ENCODE results near the gene CTNNA2.

CTNNA2 gene

DNA sequence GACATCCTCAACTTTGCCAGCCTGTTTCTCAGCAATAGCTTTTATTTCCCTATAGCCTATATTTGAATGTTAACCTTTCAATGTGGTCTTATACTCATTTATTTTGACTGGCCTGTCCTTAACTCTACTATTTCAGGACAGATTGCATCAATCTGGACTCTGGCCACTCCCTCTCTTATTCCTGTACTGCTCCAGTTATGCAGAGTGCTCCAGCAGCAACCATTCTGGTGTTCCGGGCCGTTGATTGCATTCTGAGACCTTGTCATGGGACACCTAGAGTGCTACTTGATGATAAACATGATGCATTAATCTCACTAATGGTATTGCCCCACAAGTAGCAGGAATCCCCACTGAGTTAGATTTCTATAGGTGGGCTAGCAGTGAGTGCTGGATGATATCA, 428.3 kb downstream of the CTNNA2 start:
- DNase-seq = no peak

DNA sequence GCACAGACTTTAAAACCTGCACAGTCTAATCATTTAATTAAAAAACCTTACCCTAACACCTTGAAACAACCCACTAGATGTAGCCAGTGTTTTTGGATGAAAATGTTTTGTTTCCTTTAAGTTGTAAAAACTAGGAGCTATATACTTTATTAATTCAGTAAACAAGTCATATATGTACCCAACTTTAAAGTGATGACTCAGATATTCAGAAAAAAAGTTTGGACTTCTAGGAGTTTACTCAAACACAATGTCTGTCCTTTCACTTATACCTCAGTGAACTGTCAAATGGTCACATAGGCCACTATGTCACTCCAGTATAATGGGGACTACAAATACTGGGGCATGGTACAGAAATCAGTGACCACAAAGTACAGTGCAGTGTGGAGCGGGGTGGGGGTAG, 431.4 kb downstream of the CTNNA2 start:
- no peak for DNase-seq

DNA sequence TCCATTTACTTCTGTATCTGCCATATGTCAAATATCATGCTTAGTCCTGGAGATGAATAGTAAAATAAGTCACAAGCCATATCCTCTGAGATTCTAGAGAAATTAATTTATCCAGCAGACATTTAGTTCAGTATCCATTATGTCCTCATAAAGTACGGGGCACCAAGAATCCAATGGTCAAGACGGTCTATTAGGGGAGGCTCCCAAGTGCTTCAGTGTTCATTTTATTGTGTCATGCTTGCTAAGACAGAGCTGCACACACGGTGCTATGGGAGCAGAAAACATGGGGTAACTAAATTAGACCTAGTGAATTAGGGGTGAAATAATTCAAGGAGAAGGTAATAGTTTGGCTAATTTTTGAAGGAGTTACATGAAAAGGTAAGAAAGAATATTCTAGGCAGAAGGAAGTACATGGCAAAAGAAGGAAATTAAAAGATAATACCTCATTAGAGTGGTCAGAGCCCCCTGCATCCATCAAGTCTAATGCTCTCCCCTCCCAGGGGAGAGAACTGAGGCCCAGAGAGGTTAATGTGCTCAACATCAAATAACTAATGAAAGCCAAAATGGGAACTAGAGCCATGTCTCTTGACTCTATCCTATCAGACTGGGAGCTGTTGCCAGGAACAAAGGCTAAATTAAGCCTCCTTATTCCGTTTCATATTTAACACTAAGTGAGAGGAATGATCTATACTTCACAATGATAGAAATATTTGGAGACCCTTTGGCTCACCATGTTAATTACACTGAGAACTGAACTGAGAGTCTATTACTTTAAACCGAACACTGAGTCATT, 433.0 kb downstream of the CTNNA2 start:
- no peak for DNase-seq

DNA sequence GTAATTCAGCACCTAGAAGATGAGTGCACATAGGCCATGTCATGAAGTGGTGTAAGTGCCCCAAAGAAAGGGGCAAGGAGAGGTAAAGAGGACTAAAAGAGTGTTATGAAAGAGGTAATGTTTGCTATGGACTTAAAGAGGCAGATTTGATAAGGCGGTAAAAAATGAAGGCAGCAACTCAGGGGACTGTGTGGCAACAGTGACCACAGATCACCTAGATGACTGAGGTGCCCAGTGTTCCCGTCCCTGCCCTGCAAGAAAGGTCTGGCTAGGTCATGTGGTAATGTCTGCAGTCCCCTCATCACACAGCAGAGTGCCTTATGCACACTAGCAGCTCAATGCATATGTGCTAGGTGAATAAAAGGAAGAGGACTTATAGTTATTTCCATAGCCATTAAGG, 434.9 kb downstream of the CTNNA2 start:
- no peak for DNase-seq

DNA sequence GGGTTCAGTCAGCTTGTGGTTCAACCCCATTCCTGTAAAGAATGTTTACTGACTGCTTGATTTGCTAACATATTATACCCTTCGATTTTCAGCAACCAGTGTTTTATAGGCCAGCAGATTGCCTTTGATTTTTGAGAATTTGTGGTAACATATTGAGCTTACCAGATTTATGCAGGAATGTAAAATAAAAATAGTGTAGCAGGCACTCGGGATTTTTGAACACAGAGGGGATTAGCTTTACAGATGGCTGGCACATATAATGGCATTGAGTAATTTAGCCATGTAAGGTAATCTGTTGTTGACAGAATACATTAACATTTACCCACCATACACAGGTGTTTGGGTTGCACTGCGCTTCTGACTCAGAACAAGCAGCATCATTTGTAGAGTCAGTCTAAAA, 437.7 kb downstream of the CTNNA2 start:
- no peak for DNase-seq

DNA sequence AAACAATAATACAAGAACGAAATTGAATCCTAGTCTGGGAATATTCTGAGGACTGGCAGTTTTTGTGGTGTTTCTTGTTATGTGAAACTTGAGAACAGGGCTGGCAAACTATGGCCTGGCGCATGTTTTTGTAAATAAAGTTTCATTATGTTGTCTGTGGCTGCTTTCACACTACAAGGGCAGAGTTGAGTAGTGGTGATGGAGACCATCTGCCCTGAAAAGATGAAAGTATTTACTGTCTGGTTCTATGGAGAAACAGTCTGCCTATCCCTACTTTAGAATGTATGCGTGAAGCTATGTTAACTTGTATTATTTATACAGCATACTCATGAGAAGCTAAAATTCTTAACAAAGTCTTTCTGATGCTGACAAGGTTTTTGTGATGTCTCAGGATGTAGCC, 439.8 kb downstream of the CTNNA2 start:
- no peak for DNase-seq

DNA sequence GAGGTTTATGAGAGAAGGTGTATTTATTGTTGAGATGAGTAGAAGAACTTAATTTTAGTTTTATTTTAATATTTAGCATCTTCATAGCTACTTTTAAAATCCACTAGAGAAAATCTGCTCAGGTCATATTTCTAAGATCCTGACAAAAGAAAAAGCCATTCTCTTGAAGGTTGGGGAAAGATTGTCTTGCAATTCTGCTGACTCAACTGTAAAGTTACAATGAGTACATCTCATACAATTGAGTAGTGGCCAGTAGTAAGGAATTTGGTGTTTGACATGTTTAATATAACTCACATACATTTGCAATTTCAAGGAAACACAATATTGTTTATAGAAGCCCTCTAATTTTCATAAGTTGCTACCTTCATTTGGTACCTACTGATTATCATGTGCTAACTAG, 447.2 kb downstream of the CTNNA2 start:
- no peak for DNase-seq

DNA sequence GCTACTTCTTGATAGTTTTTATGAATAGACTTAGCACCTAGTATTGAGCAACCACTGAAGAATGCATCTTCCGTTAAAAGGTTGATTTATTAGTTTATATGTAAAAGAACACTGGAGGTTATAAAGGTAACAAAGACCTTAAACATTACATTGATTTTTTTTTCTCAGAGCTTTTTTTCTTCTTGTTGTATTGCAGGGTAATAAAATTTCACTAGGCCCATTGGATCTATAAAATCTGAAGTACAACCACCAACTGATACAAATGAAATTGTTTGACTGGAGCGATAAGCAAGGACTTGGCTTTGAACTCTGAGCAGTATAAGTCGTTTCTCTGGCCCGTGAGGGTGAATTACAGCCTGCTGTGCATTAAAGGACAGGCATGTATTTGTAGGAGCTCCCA, 447.7 kb downstream of the CTNNA2 start:
- DNase-seq = no peak

DNA sequence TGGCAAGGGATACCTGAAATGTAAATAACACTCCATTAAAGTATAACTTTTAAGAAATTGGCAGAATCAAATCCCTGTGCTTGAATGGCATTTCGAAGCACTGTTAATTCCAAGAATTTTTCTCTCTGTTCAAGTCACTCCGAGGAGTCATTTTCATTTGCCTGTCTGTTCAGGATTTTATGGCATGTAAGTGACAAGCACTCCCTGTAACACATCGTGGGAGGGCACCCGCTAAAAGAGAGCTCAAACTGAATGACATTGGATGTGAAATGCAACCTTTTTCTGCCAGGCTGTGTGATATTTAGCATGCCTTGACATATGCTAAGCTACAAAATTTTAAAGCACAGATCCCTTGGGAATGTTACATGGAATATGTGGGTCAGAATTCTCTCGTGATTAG, 452.1 kb downstream of the CTNNA2 start:
- DNase-seq = no peak

DNA sequence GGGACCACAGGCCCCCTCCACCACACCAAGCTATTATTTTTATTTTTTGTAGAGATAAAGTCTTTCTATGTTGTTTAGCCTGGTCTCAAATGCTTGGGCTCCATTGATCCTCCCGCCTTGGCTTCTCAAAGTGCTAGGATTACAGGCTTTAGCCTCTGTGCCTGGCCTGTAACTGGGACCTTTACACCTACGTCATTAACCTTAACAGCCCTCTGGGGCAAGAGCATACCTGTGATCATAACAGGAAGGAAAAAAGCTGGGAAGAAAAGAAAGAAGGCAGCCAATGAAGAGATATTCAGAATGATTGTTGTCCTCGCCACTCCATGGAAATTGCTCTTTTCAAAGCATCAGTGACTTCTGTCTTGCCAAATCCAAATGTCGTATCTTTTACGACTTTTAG, 453.5 kb downstream of the CTNNA2 start:
- DNase-seq = no peak

DNA sequence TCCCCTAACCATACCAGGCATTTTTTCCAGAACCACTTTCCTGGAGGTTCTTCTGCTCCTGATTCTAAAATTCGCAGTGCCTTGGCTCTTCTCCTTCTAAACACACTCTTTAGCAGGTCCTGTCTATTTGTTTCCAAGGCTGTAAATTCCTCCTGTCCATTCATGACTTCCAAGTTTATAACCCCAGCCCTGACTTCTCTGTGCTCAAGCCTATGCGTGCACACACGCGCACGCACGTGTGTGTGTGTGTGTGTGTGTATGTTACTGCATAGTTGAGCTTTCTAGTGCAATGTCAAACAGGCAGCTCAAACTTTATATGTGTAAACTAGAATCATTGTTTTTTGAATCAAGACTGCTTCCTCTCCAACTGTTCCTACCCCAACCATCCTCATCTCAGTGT, 454.0 kb downstream of the CTNNA2 start:
- DNase-seq = no peak

DNA sequence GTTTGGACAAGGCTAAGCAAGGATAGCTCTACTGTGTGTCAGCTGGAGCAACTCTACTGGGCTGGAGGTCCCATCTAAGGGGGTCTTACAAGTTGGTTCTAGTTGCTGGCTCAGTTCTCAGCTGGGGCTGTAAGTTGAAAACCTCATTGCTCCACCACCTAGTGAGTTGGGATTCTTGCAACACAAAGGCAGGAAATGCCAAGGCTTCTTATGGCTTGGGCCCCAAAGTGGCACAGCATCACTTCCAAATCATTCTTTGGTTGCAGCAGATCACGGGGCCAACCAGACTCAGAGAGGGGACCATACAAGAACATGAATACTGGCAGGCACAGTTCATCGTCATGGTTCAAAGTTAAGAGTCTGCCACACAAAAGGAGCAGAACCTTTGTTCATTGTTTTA, 459.0 kb downstream of the CTNNA2 start:
- no peak for DNase-seq

DNA sequence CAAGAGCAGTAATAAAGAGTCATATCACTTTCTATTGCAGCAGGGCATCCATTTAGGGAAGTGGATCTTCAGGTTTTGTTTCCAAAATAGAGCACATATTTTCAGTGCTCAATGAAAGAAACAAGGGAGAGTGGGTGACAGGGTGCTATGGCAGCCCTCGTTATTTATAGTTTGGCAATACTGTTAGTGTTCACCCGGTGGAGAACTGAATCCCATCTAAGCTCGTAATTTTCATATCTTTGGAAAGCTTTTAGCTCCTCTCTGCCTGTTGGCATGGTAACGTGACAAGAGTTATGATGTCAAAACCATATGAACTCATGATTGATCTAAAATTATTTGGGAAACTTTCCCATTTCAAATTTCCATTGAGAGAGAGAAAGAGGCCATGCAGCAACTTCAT, 459.8 kb downstream of the CTNNA2 start:
- DNase-seq = no peak

DNA sequence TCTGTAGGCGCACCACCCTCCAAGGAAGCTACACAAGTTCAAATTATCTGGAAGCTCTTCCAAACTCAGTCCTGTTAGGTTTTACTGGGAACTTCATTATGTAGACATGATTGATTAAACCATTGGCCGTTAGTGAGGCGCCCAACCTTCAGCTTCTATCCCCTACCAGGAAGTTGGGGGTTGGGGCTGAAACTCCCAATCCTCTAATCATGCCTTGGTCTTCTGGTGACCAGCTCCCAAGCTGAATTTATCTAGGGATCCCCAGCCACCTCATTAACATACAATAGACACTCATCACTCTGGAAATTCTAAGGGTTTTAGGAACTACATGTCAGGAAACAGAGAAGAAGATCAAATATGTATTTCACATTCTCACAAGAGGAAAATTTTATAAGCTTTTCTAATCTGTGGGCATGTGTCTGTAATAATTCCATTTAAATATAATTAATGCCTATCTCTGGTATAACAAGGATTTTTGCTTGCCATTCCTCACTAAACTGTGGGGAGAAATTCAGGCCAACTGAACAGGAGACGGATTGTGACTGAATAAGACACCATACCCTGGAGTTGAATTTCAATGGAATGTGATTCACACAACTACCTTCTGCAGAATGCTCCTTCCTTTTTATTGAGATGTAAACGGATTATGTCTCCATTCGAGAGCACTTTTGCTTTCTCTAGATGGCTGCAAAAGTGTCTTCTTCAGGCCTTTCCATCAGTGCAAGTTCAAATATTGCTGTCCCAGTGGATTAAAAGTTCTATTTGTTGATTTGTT, 463.1 kb downstream of the CTNNA2 start:
- DNase-seq = no peak

DNA sequence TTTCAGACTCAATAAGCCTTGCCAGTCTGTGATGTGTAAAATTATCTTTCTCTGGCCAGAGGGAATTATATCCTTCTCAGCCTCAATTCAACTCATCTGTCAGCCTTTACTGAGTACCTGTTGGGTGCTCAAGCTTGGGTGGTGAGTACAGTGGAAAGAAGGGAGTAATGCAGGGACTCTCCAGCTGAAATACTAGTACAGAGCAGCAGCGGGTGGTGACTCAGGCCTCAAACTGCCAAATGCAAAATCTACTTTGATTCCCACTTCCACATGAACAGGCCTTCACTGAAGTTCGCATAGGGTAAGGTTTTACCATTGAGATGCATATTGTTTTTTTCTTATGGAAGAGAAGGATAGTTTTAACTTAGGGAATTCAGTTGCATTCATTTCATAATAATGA, 464.9 kb downstream of the CTNNA2 start:
- DNase-seq = no peak

DNA sequence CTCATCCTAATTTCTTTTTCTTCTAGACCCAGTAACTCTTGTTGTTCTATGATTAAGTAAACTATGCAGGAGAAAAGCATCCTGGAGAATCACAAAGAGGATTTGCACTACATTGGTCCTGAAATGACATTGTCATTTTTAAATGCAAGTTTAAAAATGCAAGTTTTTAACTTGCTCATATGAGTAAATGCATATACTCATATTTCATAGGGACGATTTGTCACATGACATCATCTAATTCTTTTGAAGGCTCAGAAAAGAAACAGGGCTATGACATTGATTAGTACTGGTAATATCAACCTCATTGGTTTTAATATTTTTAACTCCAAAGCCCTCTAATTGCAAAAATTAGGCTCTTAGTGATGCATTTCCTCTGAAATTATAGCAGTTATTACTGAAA, 467.3 kb downstream of the CTNNA2 start:
- DNase-seq = no peak

DNA sequence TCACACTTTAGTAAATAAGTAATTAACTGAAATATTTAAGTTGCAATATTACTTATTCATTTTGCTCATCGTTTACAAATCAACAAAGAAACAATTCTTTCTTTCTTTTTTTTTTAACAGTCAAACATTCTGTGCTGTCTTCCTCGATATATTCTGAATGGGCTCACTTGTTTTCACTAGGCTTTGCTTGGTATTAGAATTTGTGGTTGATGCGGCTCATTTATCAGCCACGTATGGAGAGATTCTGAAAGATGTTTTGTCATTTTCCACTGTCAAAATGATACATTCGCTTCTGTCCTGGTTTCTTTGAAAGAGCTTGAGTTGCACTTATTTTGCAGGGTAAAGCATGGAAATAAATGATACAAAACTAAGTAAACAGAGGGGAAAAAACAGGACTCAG, 468.0 kb downstream of the CTNNA2 start:
- no peak for DNase-seq

DNA sequence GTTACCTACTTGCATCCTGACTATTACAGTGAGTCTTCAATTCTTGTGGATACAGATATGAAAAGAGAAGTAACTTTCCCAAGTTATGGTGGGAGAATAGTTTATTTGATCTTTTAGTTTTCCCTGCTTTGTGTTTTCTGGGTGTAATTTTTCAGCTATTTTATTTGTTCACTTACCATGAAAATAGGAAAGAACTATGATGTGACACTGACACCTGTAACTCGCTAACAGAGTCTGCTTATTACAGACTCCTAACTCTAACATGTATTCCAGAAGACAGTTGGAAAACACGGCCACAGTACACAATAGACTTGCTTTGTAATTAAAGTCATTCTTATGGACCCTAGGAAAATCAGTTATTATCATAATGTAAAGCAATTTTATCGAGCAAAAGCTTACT, 468.5 kb downstream of the CTNNA2 start:
- DNase-seq = no peak

DNA sequence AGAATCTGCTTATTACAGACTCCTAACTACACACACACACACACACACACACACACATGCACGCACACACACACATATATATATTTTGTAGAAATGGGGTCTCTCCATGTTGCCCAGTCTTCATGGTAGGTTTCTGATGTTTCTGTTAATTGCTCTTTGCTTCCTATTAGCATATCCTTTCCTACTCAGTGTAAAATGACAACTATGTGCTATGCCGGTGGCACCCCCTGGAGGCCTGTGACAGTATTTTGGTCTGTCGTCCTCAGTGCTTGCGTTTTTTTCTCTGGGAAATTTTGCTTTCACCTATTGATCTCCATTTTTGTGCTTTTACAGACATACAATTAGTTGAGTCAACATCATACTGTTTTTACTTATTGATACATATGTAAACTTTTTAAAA, 469.6 kb downstream of the CTNNA2 start:
- peak; percentile 27 for DNase-seq

DNA sequence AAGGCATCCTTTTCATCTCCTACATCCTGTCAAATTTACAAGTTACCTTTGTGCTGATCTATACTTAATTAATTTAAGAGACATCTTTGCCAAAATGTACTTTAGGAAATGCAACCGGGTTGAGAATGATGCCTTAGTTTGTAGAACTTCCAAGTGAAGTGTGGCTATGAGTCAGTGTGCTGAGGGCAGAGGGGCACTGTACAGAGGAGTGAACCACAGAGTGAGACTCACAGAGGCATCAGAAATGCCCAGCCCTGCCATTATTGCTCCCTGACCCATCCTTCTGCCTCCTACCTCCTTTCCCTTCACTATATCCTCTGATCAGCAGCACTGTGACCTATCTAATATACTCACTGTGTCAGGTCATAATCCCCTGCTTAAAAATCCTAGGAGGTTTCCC, 471.6 kb downstream of the CTNNA2 start:
- no peak for DNase-seq

DNA sequence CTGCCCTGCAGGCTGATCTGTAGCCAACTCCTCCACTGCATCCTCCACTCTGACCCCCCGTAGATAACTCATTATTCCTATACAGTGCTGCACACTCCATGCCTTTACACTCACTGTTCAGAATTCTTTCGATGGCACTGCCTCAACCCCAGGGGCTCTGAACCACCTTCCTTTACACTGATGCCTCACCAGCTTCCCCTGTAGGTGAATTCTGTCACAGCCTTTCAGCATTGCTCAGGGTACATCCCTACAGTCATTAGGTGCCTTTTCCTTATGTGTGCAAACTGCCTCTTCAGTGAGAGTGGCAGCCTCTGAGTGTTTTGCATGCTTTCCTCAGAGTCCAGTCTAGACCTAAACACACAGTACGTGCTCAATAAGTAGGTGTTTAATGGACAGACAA, 472.3 kb downstream of the CTNNA2 start:
- DNase-seq = no peak

DNA sequence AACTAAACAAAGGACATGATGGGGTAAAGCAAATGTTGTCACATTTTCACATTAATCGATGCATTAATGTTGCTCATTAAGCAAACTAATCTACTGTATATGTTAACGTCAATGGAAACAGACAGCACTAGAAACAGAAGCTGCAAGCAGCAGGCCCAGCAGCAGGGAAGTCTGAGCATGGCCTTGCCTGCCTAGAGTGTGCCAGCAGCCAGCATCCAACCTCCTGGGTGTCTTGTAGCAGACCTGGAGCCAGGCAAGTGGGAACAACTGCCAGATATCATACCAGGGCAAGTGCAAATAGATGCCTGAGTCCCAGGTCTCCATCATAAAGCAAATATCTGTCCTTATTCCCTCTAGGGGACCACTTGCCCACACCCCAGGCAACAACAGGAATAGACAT, 472.7 kb downstream of the CTNNA2 start:
- no peak for DNase-seq

DNA sequence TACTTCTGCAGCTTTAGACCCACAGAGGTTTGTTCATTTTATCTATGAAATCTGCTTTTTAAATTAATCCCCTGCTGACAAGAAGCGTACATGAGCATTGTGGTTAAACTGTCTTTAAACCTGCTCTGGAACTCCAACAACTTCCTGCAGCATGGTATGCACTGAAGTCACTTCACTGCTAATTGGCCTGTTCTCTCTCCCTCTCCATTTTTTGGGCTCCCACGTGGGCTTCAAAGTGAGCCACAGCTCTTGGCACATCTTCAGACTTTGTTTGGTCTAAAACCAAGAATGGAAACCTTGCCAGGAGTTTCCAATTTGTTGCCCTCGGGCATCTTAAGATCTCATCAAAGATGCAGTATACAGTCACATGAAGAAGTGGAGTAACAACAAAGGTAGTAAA, 480.3 kb downstream of the CTNNA2 start:
- DNase-seq = no peak

DNA sequence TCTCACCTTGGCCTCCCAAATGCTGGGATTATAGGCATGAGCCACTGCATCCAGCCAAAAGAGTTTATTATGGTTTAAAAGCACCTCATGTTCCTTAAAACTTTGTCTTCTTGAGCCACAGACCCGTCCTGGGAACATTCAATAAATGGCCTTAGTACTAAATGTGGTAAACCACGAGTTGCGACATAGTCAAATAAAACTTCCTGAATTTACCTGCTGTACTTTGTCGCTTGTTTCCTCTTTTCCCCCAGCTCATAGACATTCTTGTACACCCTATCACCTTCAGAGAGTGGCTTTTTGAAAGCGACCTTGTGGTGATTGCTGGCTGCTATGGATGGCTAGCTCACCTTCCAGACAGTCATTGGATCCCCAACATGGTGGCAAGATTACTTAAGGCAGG, 481.3 kb downstream of the CTNNA2 start:
- DNase-seq = no peak

DNA sequence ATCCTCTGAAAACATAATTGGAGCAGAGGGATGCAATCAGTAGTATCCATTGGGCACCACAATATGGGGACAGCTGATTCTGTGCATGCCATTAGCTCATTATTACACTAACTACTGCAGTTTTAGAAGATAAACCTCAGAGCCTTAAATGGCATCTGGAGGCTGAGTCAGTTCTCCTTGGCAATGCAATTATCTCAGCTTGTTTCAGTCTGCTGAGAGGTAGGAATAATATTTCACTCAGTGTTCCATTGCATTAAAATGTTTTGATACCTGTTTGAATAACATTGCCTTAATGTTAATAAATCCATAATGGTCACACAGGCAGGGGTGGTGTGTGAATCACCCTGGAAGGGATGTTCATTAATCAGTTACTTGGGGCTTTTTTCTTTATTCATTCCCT, 482.1 kb downstream of the CTNNA2 start:
- DNase-seq = no peak
